ENCODE data around the gene PRR33. TPM values are rescaled to one million over a fixed set of nuclear protein-coding genes. Genes with fewer than 3 reads are reported as not detected.

Gene PRR33
- total RNA-seq, 2 donors from 2014 or later = not detected

GRCh38 chr11:1868636-1869291 lies 22.9 kb downstream of the PRR33 start:
- Mint-ChIP-seq H3K4me3 (peak overlapping the region in 1 of 2 donors; percentile 9), H3K4me1 (ENCODE audit: low read depth) (peaks cover 30% of the 10 kb centered on the region), H3K27me3 (ENCODE audit: low read depth) (no peaks in the 10 kb centered on the region), H3K9me3 (no peaks in the 10 kb centered on the region), H3K36me3 (ENCODE audit: insufficient read depth in 2 of 2) (peaks cover 1 to 2% of the 10 kb centered on the region in 2 donors), H3K27ac (no peak overlapping the region)
- no peak for DNase-seq
- no peak for ATAC-seq (replicated peaks in 1 of 2)

GRCh38 chr11:1868056-1868635 lies 23.5 kb downstream of the PRR33 start:
- DNase-seq = no peak
- H3K36me3 Mint-ChIP-seq (ENCODE audit: insufficient read depth in 2 of 2) = peaks cover 1 to 2% of the 10 kb centered on the region in 2 donors
- no peaks in the 10 kb centered on the region for H3K9me3 Mint-ChIP-seq
- H3K4me1 Mint-ChIP-seq (ENCODE audit: low read depth) = peaks cover 30% of the 10 kb centered on the region
- no peak overlapping the region for H3K4me3 Mint-ChIP-seq
- no peak for ATAC-seq (replicated peaks in 1 of 2)
- no peaks in the 10 kb centered on the region for H3K27me3 Mint-ChIP-seq (ENCODE audit: low read depth)
- no peak overlapping the region for H3K27ac Mint-ChIP-seq

- DNase-seq = no peak
- no peaks in the 10 kb centered on the region for H3K27me3 Mint-ChIP-seq (ENCODE audit: low read depth)
- no peak overlapping the region for H3K27ac Mint-ChIP-seq
- H3K9me3 Mint-ChIP-seq = no peaks in the 10 kb centered on the region
- peaks cover 1 to 2% of the 10 kb centered on the region in 2 donors for H3K36me3 Mint-ChIP-seq (ENCODE audit: insufficient read depth in 2 of 2)
- H3K4me3 Mint-ChIP-seq = no peak overlapping the region
- no peak for ATAC-seq (replicated peaks in 1 of 2)
- H3K4me1 Mint-ChIP-seq (ENCODE audit: low read depth) = peaks cover 25% of the 10 kb centered on the region
Observed at GRCh38 chr11:1867381-1867780, 24.3 kb downstream of the PRR33 start.

- Mint-ChIP-seq H3K4me1 (ENCODE audit: low read depth) (peaks cover 25% of the 10 kb centered on the region), H3K4me3 (no peak overlapping the region), H3K27me3 (ENCODE audit: low read depth) (no peaks in the 10 kb centered on the region), H3K36me3 (ENCODE audit: insufficient read depth in 2 of 2) (peaks cover 1 to 2% of the 10 kb centered on the region in 2 donors), H3K27ac (no peak overlapping the region), H3K9me3 (no peaks in the 10 kb centered on the region)
- ATAC-seq (replicated peaks in 1 of 2) = no peak
- DNase-seq = no peak
Observed at GRCh38 chr11:1866776-1867175, 24.9 kb downstream of the PRR33 start.

GRCh38 chr11:1866226-1866625 lies 25.5 kb downstream of the PRR33 start:
- no peak overlapping the region for H3K27ac Mint-ChIP-seq
- peaks cover 25% of the 10 kb centered on the region for H3K4me1 Mint-ChIP-seq (ENCODE audit: low read depth)

GRCh38 chr11:1864831-1865665 lies 26.6 kb downstream of the PRR33 start:
- DNase-seq = no peak
- H3K4me3 Mint-ChIP-seq = no peak overlapping the region
- H3K4me1 Mint-ChIP-seq (ENCODE audit: low read depth) = peaks cover 13% of the 10 kb centered on the region
- H3K9me3 Mint-ChIP-seq = no peaks in the 10 kb centered on the region
- ATAC-seq (replicated peaks in 1 of 2) = no peak
- H3K27me3 Mint-ChIP-seq (ENCODE audit: low read depth) = no peaks in the 10 kb centered on the region
- H3K36me3 Mint-ChIP-seq (ENCODE audit: insufficient read depth in 2 of 2) = peaks cover 1 to 2% of the 10 kb centered on the region in 2 donors
- no peak overlapping the region for H3K27ac Mint-ChIP-seq

More at GRCh38 chr11:1866226-1866625, 25.5 kb downstream of the PRR33 start:
- no peaks in the 10 kb centered on the region for H3K27me3 Mint-ChIP-seq (ENCODE audit: low read depth)
- DNase-seq = no peak
- no peak for ATAC-seq (replicated peaks in 1 of 2)
- H3K9me3 Mint-ChIP-seq = no peaks in the 10 kb centered on the region
- H3K4me3 Mint-ChIP-seq = no peak overlapping the region
- peaks cover 1 to 2% of the 10 kb centered on the region in 2 donors for H3K36me3 Mint-ChIP-seq (ENCODE audit: insufficient read depth in 2 of 2)

- H3K9me3 Mint-ChIP-seq = no peaks in the 10 kb centered on the region
- H3K36me3 Mint-ChIP-seq (ENCODE audit: insufficient read depth in 2 of 2) = peaks cover 0 to 2% of the 10 kb centered on the region in 2 donors
- ATAC-seq (replicated peaks in 1 of 2) (no peak), DNase-seq (no peak)
- no peak overlapping the region for H3K4me3 Mint-ChIP-seq
- H3K27ac Mint-ChIP-seq = no peak overlapping the region
- peaks cover 5% of the 10 kb centered on the region for H3K4me1 Mint-ChIP-seq (ENCODE audit: low read depth)
- no peaks in the 10 kb centered on the region for H3K27me3 Mint-ChIP-seq (ENCODE audit: low read depth)
Observed at GRCh38 chr11:1864231-1864630, 27.5 kb downstream of the PRR33 start.

GRCh38 chr11:1863352-1864216 lies 28.1 kb downstream of the PRR33 start:
- DNase-seq (no peak), ATAC-seq (replicated peaks in 1 of 2) (no peak)
- Mint-ChIP-seq H3K27me3 (ENCODE audit: low read depth) (no peaks in the 10 kb centered on the region), H3K27ac (no peak overlapping the region), H3K9me3 (no peaks in the 10 kb centered on the region), H3K4me1 (ENCODE audit: low read depth) (no peaks in the 10 kb centered on the region), H3K4me3 (no peak overlapping the region), H3K36me3 (ENCODE audit: insufficient read depth in 2 of 2) (no peaks in the 10 kb centered on the region)

- ATAC-seq (replicated peaks in 1 of 2) (peak in 1 of 2 donors; percentile 18), DNase-seq (no peak)
- Mint-ChIP-seq H3K27ac (no peak overlapping the region), H3K4me3 (no peak overlapping the region), H3K27me3 (ENCODE audit: low read depth) (no peaks in the 10 kb centered on the region), H3K9me3 (no peaks in the 10 kb centered on the region), H3K36me3 (ENCODE audit: insufficient read depth in 2 of 2) (no peaks in the 10 kb centered on the region), H3K4me1 (ENCODE audit: low read depth) (no peaks in the 10 kb centered on the region)
Observed at GRCh38 chr11:1862588-1863351, 28.9 kb downstream of the PRR33 start.

GRCh38 chr11:1861435-1862411 lies 30.0 kb downstream of the PRR33 start:
- no peaks in the 10 kb centered on the region for H3K27me3 Mint-ChIP-seq (ENCODE audit: low read depth)

GRCh38 chr11:1860108-1860507 lies 31.6 kb downstream of the PRR33 start:
- H3K4me1 Mint-ChIP-seq (ENCODE audit: low read depth) = peaks cover 4% of the 10 kb centered on the region
- H3K27ac Mint-ChIP-seq = no peak overlapping the region
- H3K9me3 Mint-ChIP-seq = no peaks in the 10 kb centered on the region
- no peaks in the 10 kb centered on the region for H3K36me3 Mint-ChIP-seq (ENCODE audit: insufficient read depth in 2 of 2)
- ATAC-seq (replicated peaks in 1 of 2) = no peak
- no peak for DNase-seq
- no peaks in the 10 kb centered on the region for H3K27me3 Mint-ChIP-seq (ENCODE audit: low read depth)
- H3K4me3 Mint-ChIP-seq = no peak overlapping the region

More at GRCh38 chr11:1861435-1862411, 30.0 kb downstream of the PRR33 start:
- no peaks in the 10 kb centered on the region for H3K4me1 Mint-ChIP-seq (ENCODE audit: low read depth)
- H3K9me3 Mint-ChIP-seq = no peaks in the 10 kb centered on the region
- ATAC-seq (replicated peaks in 1 of 2) (no peak), DNase-seq (no peak)
- H3K36me3 Mint-ChIP-seq (ENCODE audit: insufficient read depth in 2 of 2) = no peaks in the 10 kb centered on the region
- no peak overlapping the region for H3K4me3 Mint-ChIP-seq
- no peak overlapping the region for H3K27ac Mint-ChIP-seq
